GF-D8 (cell line): Measurements from ENCODE around the gene COL4A1.
A peak's percentile ranks its signal among the peaks of the same experiment; 100 is the strongest.

Experiments used
- DNase-seq: peaks from one replicate; lab custom pipeline; 2025; lab: John Stamatoyannopoulos, UW

The COL4A1 gene

GRCh38 chr13:110158226-110158625, 148.7 kb downstream of the COL4A1 start:
- DNase-seq: no peak

- DNase-seq: no peak
Measured at GRCh38 chr13:110157718-110158117, 149.2 kb downstream of the COL4A1 start.

GRCh38 chr13:110156301-110157049, 150.5 kb downstream of the COL4A1 start:
- no peak for DNase-seq

- DNase-seq: no peak
Measured at GRCh38 chr13:110155072-110155471, 151.9 kb downstream of the COL4A1 start.

GRCh38 chr13:110154410-110154933, 152.5 kb downstream of the COL4A1 start:
- no peak for DNase-seq

- DNase-seq: no peak
Measured at GRCh38 chr13:110152351-110152750, 154.6 kb downstream of the COL4A1 start.

- no peak for DNase-seq
Measured at GRCh38 chr13:110151462-110151861, 155.5 kb downstream of the COL4A1 start.

- DNase-seq: no peak
Measured at GRCh38 chr13:110150384-110151101, 156.4 kb downstream of the COL4A1 start.

- no peak for DNase-seq
Measured at GRCh38 chr13:110149036-110149435, 157.9 kb downstream of the COL4A1 start.

- no peak for DNase-seq
Measured at GRCh38 chr13:110140099-110140498, 166.9 kb downstream of the COL4A1 start.

GRCh38 chr13:110138700-110139036, 168.3 kb downstream of the COL4A1 start:
- no peak for DNase-seq

GRCh38 chr13:110138010-110138699, 168.8 kb downstream of the COL4A1 start:
- DNase-seq: peak; percentile 66

GRCh38 chr13:110137680-110138009, 169.3 kb downstream of the COL4A1 start:
- DNase-seq: no peak

- no peak for DNase-seq
Measured at GRCh38 chr13:110136660-110137585, 170.0 kb downstream of the COL4A1 start.

GRCh38 chr13:110135977-110136597, 170.9 kb downstream of the COL4A1 start:
- DNase-seq: no peak

- no peak for DNase-seq
Measured at GRCh38 chr13:110134801-110135200, 172.2 kb downstream of the COL4A1 start.

- DNase-seq: no peak
Measured at GRCh38 chr13:110133425-110134235, 173.3 kb downstream of the COL4A1 start.

- DNase-seq: no peak
Measured at GRCh38 chr13:110132225-110132982, 174.6 kb downstream of the COL4A1 start.

GRCh38 chr13:110131424-110131823, 175.5 kb downstream of the COL4A1 start:
- no peak for DNase-seq

- no peak for DNase-seq
Measured at GRCh38 chr13:110130431-110130830, 176.5 kb downstream of the COL4A1 start.
